NCI-H2107 treated with DMSO at 0.1 percent for 48 hours (cell line): Measurements from ENCODE around the gene CDH18.

Experiments used
- DNase-seq: peaks from one replicate; lab custom pipeline; 2025; ENCODE audit not compliant: unreplicated experiment; lab: John Stamatoyannopoulos, UW

Gene CDH18

DNA sequence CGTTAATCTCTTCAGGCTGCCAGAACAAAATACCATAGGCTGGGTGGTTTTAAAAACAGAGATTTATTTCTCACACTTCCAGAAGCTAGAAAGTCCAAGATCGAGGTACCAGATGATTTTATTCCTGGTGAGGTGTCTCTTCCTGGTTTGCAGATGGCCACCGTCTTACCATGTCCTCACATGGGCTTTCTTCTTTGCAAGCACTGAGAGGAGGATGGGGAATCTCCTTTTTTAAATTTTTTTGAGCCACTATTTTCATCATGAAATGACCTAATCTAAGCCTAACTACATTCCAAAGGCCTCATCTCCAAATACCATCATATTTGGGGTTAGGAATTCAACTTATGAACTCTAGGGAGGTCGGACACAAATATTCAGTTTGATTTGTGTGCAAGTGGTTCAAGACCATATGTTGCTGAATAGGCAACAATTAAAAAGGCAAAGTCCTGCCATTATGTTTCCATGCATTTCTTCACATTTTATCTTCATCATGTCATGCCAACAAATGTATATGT, 371.2 kb downstream of the CDH18 start:
- DNase-seq, result no peak

DNA sequence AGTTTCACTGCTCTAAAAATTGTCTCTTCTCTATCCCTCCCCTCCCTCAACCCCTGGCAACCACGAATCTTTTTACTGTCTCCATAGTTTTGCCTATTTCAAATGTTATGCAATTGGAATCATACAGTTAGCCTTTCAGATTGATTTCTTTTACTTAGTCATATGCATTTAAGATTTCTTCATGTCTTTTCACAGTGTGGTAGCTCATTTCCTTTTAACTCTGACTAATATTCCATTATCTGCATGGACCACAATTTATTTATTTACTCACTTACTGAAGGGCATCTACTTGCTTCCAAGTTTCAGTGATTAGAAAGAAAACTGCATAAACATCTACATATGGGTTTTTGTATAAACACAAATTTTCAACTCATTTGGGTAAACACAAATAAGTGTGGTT, 372.3 kb downstream of the CDH18 start:
- DNase-seq, result no peak

DNA sequence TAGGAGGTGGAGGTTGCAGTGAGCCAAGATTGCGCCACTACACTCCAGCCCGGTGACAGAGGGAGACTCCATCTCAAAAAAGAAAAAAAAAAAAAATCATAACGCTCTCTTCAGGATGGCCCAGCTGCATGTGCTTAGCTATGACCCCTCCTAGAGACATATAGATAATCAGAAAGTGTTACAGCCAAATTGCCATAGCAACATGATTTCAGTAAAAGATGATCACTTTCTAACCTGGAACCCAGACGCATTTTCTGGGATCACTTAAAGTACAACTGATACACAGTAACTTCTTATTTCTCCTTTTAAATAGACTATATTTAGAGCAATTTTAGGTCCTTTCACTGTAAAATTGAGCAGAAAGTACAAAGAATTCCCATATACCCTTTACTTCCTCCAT, 372.9 kb downstream of the CDH18 start:
- DNase-seq, result no peak

DNA sequence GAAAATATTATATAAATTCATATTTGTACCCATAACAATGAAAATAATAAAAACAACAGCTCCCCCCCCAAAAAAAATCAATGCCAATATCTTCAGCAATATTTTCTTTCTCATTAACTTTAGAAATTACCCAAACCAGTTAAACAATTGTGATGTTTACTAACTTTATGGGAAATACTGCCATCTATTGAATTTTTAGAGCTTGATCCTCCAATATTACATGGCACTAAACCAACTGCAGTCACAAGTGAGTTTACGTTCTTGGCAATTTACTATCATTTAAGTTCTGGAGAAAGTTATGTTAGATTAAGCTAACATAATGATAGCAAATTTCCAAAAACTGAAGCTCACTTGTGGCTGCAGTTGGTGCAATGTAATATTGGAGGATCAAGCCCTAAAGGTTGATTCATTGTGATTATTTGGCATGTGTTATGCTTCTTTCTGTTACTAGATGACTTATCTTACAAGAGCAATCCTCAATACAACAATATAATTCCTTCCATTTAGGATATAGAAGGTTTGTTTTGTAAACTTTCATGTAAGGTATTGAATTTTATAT, 379.5 kb downstream of the CDH18 start:
- DNase-seq, result peak; percentile 7

DNA sequence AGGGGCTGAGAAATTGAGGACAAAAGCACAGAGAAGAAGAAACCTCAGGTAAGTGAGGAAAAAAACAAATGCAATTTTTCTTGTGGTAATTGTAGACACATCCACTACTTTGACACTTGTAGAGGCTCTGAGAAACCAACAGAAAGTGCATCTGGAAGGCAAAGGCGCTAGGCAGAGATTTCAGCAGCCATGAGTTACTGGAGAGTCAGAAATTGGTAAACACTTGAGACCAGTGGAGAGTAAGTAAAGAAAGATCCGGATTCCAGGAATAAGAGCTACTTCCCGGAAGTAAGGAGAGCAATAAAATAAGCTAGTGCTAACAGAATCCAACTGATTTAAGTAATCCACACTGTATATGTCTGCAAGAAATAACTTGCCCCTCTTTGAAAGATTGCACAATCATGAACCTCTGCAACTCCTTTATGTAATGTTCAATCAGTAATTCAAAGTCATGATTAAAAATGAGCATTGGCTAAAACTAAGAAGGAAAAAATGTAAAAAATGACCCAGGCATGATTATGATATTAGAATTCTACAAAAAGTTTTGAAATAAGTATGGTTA, 382.1 kb downstream of the CDH18 start:
- no peak for DNase-seq

DNA sequence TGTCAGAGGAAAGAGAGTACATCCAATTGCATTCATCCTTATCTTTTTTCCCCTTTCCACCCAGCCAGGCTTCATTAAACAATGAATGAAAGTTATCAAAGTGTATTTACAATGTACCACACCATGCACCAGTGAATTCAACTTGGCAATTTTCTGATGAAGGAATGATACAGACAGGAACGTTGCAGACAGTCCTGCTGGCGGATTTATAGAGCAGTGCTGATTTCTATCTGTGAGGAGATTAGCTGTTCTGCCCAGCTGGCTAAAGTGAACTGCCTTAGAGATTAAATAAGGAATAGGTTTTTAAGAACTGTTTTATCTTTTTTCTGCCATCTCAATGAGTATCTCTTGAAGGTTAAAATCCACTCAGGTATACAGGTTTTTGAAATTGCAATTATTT, 403.9 kb downstream of the CDH18 start:
- DNase-seq, result no peak

DNA sequence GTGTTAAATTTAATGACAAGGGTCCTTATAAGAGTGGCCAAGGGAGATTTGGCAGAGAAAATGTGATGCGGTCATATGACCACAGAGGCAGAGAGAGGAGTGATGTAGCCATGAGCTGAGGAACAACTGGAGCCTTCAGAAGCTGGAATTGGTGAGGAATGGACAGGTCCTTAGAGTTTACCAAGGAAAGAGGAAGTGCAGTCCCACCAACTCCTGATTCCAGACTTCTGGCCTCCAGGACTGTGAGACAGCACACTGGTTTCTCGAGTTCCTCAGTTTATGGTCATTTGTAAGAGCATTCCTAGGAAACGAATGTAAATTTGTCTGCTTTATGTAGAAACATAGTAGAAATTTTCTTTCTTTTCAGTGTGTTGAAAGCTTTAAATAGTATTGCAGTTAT, 410.1 kb downstream of the CDH18 start:
- no peak for DNase-seq

DNA sequence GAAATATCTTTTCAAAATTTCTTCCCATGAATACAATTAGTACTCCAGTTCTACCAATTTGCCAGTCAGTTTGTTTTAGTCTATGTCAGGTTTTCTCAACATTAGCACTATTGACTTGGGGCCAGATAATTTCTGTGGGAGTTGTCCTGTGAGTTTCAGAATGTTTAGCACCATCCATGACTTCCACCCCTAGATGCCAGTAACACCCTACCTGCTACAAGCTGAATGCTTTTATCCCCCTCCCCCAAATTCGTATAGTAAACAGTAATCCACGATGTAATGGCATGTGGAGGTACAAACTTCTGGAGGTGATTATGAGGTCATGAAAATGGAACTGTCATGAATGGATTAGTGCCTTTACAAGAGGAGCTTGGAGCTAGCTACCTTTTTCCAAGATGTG, 420.0 kb downstream of the CDH18 start:
- DNase-seq, result no peak

DNA sequence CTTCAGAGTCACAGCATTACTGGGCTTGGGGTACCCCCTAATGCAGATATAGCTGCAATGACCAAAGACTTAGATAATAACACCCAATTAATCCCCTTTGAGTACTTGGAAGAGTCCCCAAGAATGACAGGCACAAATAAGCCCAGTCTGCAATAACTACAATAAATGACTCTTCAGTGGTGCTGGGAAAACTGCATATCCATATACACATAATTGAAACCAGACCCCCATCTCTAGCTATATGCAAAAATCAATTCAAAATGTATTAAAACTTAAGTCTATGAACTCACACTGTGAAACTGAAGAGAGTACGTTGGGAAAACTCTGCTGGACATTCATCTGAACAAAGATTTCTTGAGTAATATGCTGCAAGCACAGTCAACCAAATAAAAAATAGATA, 422.5 kb downstream of the CDH18 start:
- DNase-seq, result no peak

DNA sequence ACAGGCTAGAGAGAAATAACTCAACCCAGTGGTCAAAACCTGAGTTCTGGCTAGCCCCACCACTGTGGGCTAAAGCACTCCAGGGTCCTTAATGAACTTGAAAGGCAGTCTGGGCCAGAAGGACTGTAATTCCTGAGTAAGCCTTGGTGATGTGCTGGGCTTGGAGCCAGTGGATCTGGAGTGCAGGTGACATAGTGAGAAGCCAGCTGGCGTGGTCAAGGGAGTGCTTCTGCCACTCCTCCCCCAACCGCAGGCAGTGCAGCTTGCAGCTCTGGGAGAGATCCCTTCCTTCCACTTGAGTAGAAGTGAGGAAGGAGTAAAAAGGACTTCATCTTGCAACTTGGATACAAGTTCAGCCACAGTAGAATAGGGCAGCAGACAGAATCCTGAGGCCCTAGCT, 424.0 kb downstream of the CDH18 start:
- DNase-seq, result no peak

DNA sequence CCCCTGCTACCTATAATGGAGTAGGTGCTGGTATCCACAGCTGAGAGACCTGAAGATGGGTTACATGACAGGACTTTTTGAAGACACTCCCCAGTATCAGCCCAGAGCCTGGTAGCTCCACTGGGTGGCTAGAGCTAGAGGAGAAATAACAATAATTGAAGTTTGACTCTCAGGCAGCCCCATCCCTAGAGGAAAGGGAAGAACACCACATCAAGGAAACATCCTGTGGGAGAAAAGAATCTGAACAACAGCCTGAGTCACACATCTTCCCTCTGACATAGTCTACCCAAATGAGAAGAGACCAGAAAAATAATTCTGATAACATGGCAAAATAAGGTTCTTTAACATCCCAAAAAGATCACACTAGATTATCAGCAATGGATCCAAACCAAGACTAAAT, 432.1 kb downstream of the CDH18 start:
- DNase-seq, result no peak

DNA sequence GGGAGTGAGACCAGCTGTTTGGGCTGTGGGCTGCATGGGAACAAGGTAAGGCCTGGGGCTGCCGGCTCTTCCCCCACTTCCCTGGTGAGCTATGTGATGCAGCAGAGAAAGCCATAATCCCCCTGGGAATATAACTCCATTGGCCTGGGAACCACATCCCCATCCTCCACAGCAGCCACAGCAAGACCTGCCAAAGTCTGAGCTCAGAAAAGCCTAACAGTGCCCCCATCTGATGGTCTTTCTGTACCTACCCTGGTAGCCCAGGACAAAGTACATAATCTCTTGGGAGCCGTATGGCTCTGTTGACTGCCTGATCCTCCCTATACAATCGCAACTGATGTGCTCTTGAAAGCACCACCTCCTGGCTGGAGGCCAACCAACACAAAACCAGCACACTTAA, 432.6 kb downstream of the CDH18 start:
- no peak for DNase-seq

DNA sequence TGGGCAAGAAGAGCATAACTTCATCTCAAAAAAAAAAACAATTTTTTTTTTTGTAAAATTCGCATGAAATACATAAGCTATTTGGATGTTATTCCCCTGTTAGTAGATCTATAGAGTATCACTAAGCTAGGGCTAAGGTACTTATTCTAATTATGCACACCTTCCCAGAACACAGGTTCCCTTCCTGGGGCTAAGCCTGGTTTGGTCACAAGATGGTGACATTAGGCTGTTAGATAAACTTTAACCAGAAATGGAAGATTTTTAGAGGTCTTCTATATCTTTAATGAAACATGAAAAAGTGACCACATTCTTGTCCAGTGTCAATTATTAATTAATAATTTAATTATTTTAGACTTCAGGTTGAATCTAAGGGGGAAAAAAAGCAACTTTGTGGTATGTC, 433.5 kb downstream of the CDH18 start:
- DNase-seq, result no peak

DNA sequence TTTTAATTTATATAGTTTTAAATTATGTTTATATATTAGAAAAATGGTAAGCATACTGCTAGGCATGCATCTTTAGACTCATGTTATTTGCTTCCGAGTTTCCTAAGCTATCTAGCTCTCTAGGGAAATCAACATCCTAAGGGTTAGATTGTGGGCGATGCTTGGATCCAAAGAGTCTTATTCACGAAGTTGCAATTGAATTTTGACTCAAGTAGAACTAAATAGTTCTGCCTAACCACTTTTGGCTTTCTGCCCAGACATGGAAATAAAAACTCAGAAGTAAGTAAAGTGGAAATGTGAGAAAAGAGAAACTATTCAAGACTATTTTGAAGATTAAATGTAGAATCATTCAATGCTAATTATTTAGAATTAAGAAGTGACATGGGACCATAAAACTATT, 440.4 kb downstream of the CDH18 start:
- DNase-seq, result no peak

DNA sequence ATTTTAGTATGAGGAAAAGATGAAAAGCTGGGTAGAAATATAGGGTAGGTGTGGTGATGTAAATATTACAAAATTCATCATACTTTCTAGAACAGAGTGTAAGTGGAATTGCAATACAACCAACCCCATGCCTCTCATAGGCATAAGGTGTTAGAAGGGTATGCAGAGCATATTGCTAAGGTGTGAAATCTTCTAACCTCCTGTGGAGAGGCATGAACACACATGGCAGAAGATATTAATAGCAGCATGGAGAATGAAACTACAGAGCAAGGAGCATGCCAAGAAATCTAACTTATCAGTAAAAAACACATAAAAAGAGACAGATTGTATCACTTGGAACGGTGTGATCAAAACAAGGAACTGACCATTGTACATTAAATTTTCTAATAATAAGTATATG, 441.5 kb downstream of the CDH18 start:
- DNase-seq, result no peak

DNA sequence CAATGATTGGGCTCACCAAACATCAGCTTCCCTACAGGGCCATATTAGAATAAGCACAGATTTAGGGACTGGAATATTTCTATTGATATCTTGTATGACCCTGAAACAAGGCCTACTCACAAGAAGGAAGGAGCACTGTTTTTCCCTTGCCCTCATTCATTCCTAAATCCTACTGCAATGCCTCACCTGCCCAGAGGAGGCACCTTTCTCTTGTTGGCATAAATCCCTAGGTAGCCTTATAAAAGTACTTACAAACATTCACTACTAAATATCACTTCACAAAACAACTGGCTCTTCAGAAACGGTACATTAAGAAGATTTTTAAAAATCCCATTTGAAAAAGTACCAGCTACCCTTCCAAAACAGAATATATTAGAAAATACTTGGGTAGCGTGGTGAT, 449.4 kb downstream of the CDH18 start:
- DNase-seq, result no peak

DNA sequence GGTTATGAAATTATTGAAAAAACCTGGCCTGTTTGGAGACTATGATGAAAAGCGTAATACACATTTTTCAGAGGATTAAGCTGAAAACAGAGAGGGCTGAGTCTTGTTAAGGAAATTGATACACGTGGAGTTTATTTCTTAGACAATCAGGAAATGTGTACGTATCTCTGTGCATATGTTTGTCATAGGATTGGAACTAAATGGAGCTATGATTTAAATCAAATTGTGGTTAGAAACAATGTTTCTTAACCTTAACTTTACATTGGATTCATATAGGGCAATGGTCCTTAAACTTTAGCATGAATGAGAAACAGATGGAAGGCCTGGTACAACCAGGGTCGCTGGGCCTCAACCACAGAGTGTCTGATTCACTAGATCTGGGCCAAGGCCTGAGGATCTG, 451.6 kb downstream of the CDH18 start:
- no peak for DNase-seq

DNA sequence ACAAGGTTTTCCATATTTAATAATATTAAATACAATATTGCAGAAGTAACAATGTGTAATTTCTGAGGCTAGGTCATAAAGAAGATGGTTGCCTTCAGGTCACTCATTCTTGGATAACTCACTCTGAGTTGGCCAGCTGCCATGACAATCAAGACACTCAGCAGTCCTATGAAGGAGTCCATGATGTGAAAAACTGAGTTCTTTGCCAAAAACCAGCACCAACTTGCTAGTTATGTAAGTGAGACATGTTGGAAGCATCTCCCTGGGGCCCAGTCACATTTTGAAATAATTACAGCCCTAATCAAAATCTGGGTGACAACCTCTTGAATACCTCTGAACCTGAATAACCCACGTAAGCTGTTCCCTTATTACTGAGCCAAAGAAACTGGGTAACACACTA, 453.2 kb downstream of the CDH18 start:
- DNase-seq, result no peak

DNA sequence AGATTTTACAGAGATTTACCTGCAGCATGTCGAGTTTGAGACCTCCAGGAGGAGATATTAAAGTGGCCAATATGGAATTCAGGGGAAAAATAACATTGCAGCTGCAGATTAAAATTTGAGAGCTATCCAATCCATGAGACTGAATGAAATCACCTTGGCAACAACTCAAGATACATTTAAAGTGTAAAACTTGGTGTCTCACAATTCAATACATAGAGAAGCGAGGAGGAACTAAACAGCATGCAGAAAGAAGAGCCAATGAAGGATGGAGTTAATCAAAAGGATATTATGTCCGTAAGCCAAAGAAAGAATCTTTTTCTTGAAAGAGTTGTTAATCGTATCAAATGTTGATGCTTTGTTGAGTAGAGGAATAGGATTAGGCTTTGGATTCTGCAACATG, 455.1 kb downstream of the CDH18 start:
- no peak for DNase-seq

DNA sequence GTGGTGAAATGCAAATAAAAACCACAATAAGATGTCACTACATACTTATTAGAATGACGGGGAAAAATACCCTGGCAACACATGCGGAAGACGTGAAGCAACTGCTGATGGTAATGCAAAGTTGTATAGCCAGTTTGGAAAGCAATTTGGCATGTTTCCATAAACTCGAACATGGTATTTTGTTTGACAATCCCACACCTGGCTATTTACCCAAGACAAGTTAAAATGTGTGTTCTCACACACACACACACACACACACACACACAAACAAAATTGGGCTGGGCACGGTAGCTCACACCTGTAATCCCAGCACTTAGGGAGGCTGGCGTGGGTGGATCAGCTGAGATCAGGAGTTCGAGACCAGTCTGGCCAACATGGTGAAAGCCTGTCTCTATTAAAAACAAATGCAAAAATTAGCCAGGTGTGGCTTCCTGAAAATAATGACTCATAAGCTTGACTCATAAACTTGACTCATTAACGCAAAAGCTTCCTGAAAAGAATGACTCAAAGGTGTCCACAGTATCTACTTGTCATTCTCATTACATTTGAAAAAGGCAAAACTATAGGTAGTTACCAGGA, 456.5 kb downstream of the CDH18 start:
- DNase-seq, result no peak

DNA sequence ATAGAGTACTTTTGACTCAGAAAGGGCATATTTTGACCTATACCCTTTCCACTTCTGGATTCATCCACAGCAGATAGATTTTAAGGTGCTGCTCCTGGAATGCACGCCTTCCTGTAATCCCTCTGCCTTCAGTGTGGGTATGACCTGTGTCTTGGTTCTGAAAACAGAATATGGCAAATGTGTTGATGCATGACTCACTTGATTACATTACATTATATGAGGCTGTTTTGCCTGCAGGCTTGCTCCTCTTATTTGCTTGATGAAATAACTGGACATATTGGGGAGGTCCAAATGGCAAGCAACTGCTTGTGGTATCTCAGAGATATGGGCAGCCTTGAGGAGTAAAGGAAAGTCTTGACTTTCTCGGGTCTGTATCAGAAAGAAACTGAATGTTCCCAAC, 468.6 kb downstream of the CDH18 start:
- no peak for DNase-seq

DNA sequence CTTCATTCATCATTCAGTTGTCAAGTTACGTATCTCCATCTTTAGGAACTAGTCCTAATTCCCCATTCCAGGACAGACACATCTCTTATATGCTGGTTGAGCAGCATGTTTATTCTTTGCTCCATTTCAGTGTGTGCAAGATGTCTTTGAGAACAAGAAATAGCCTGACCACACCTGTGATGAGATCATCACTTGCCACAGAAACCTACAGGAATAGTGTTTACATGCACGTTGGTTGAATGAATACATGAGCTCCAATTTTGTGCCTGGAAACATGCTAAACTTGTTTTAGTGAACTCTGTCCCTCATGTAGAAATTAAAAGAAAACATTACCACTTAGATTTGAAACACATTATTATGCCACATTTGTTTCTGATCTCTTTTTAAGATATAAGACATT, 489.1 kb downstream of the CDH18 start:
- no peak for DNase-seq

DNA sequence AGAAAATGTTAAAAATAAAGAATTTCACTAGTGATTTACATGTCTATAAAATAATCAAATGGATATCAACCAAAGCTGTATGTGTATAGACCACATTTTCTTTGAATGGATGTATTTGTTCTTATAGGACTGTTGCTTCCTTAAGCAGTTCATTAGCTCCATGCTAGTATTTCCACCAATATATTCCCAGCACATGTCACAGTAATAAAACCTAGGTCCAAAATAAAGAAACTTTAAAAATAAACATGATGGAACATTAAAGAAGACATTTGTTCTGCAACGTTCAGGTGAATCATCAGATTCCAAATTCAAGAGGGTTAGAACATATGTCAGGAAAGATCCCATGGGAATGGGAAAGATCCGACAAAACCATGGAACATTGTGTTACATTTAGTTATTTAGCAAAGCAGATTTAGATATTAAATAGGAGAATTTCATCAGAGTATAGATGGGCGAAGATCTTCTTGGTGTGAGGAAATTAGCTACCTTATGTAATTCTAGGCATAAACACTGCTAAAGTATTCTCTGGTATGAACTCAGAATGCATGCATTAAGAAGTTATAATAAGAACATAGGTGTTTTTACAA, 490.7 kb downstream of the CDH18 start:
- DNase-seq, result no peak
